HG03342 (cell line): ENCODE measurements around the gene SLC5A4.
"Not testable (repeated sequence)": the region's sequence is repeated elsewhere in the genome, so short reads cannot be mapped to it uniquely, and the experiment has no call there.

Experiments used
- ATAC-seq: cut with Tn5 transposase; IDR thresholded peaks from one replicate; pipeline ENCODE4 v1.9.1; 2021; ENCODE audit warnings: mild to moderate bottlenecking, moderate library complexity; ENCODE audit not compliant: unreplicated experiment

Gene SLC5A4

GRCh38 chr22:32202161-32202538 is 53.0 kb downstream of the SLC5A4 start:
- no peak for ATAC-seq

GRCh38 chr22:32200752-32201151 is 54.4 kb downstream of the SLC5A4 start:
- no peak for ATAC-seq

- no peak for ATAC-seq
Observed at GRCh38 chr22:32199961-32200360, 55.2 kb downstream of the SLC5A4 start.

- ATAC-seq = no peak
Observed at GRCh38 chr22:32199341-32199740, 55.8 kb downstream of the SLC5A4 start.

- not testable (repeated sequence) for ATAC-seq
Observed at GRCh38 chr22:32197553-32198226, 57.5 kb downstream of the SLC5A4 start.

GRCh38 chr22:32195900-32196299 is 59.2 kb downstream of the SLC5A4 start:
- not testable (repeated sequence) for ATAC-seq

- ATAC-seq = not testable (repeated sequence)
Observed at GRCh38 chr22:32193346-32193745, 61.8 kb downstream of the SLC5A4 start.

GRCh38 chr22:32191021-32191420 is 64.1 kb downstream of the SLC5A4 start:
- ATAC-seq = not testable (repeated sequence)

- ATAC-seq = no peak
Observed at GRCh38 chr22:32185821-32186220, 69.3 kb downstream of the SLC5A4 start.

- no peak for ATAC-seq
Observed at GRCh38 chr22:32183625-32184024, 71.5 kb downstream of the SLC5A4 start.

- no peak for ATAC-seq
Observed at GRCh38 chr22:32181043-32181442, 74.1 kb downstream of the SLC5A4 start.

GRCh38 chr22:32177221-32177765 is 77.9 kb downstream of the SLC5A4 start:
- no peak for ATAC-seq

- no peak for ATAC-seq
Observed at GRCh38 chr22:32175683-32176644, 79.2 kb downstream of the SLC5A4 start.

GRCh38 chr22:32175115-32175514 is 80.0 kb downstream of the SLC5A4 start:
- ATAC-seq = no peak
